ENCODE results near the gene TIMMDC1.

DNA sequence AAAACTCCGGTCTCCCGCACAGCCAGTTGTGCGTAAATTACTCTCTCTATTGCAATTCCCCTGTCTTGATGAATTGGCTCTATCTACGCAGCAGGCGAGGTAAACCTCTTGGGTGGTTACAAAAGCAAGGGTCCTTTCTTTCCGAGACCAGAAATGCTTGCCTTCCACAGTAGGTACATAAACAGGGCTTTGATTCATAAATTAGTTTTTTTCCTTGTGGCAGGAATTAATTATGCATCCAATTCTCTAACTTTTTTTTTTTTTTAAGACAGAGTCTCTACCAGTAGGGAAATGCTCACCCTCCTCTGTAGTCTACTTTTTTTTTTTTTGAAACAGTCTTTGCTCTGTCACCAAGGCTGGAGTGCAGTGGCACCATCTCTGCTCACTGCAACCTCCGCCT is 44.8 kb downstream of the TIMMDC1 start:
- no peak for TF ChIP-seq POLR2A (IDR thresholded peaks at IDR 0.05)
- TF ChIP-seq, protein P1, sequence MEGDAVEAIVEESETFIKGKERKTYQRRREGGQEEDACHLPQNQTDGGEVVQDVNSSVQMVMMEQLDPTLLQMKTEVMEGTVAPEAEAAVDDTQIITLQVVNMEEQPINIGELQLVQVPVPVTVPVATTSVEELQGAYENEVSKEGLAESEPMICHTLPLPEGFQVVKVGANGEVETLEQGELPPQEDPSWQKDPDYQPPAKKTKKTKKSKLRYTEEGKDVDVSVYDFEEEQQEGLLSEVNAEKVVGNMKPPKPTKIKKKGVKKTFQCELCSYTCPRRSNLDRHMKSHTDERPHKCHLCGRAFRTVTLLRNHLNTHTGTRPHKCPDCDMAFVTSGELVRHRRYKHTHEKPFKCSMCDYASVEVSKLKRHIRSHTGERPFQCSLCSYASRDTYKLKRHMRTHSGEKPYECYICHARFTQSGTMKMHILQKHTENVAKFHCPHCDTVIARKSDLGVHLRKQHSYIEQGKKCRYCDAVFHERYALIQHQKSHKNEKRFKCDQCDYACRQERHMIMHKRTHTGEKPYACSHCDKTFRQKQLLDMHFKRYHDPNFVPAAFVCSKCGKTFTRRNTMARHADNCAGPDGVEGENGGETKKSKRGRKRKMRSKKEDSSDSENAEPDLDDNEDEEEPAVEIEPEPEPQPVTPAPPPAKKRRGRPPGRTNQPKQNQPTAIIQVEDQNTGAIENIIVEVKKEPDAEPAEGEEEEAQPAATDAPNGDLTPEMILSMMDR (IDR thresholded peaks at IDR 0.05), result no peak
